K562 (cell line): ENCODE data around the gene ADIG. TPM values are rescaled to one million over a fixed set of nuclear protein-coding genes. Genes with fewer than 3 reads are reported as not detected.

ENCODE experiments used
- ATAC-seq: fragments of 200-7000 bp; cut with Tn5 transposase; 3 replicates; pipeline ENCODE4 v1.9.1; 2020; ENCODE audit warnings: moderate library complexity
- BruUV-seq: library from RNA; stranded (reverse); fragments of 400-500 nt; replicated peaks from 2 replicates; lab custom pipeline; 2021; lab: Mats Ljungman, UMichigan
- CTCF ChIA-PET: fragments of 300-600 bp; formaldehyde crosslinking; extraction: SDS; loops from one replicate; lab custom pipeline; 2021; ENCODE audit warnings: low intra/inter-chr PET ratio; lab: Yijun Ruan, JAX
- POLR2A ChIA-PET: fragments of 300-600, 350-650 bp; sonication (Branson Sonifier 250); formaldehyde crosslinking; extraction: SDS; loops from one replicate; lab custom pipeline; 2021; ENCODE audit warnings: antibody characterized with exemption, inconsistent platforms; lab: Yijun Ruan, JAX
- DNase-seq, 4 experiments: peaks; one replicate each; pipeline versions ENCODE4 v3.0.0 to v3.0.0-alpha.2; 2011 to 2018; ENCODE audit warnings: low spot score in 3 of 4, mixed read lengths in 3 of 4; ENCODE audit errors: extremely low read depth in 1 of 4
- FAIRE-seq: peaks from 2 replicates; lab custom pipeline; 2011; peaks lifted over from hg19 to GRCh38; lab: Jason Lieb, UNC
- H2AFZ ChIP-seq: 2 replicates; pipeline ENCODE4 v1.6.0; 2011; ENCODE audit warnings: low read depth, low read length, control low read depth, inconsistent platforms
- H3K27ac ChIP-seq: fragments of 200-600 bp; 3 replicates; pipeline ENCODE4 v1.8.0; 2011; ENCODE audit warnings: low read depth, mild to moderate bottlenecking, control low read depth, inconsistent platforms, low read length, moderate library complexity, mixed read lengths; ENCODE audit errors: extremely low read depth
- H3K27me3 ChIP-seq, 2 experiments: fragments of 300-600 bp in 1 of 2; 2 replicates in 1 of 2; 3 replicates in 1 of 2; pipeline versions ENCODE4 v1.6.0 to v1.8.0; 2011; ENCODE audit warnings: inconsistent platforms in 2 of 2, low read length in 2 of 2, mild to moderate bottlenecking in 1 of 2, mixed read lengths in 1 of 2, moderate library complexity in 1 of 2; ENCODE audit not compliant: control insufficient read depth in 2 of 2, insufficient read depth in 2 of 2
- H3K36me3 ChIP-seq: fragments of 300-600 bp; 3 replicates; pipeline ENCODE4 v1.8.0; 2011; ENCODE audit warnings: mild to moderate bottlenecking, low read length, inconsistent platforms; ENCODE audit not compliant: control insufficient read depth, insufficient read depth
- H3K4me1 ChIP-seq, 2 experiments: fragments of 200-600 bp in 1 of 2; replicated peaks in 1 of 2; 2 replicates in 1 of 2; 3 replicates in 1 of 2; pipeline versions ENCODE4 v1.5.1 to v1.8.0; 2011; ENCODE audit warnings: inconsistent platforms in 2 of 2, low read length in 2 of 2, mild to moderate bottlenecking in 1 of 2, mixed read lengths in 1 of 2, moderate library complexity in 1 of 2; ENCODE audit not compliant: control insufficient read depth in 2 of 2, insufficient read depth in 2 of 2
- H3K4me2 ChIP-seq: 2 replicates; pipeline ENCODE4 v1.6.1; 2011; ENCODE audit warnings: low read length, control low read depth, inconsistent platforms, mixed read lengths; ENCODE audit not compliant: insufficient read depth
- H3K4me3 ChIP-seq: fragments of 200-600 bp; sonication (generic), shearing (Covaris generic); 2 replicates; pipeline ENCODE4 v1.5.1; 2016; ENCODE audit warnings: control low read depth, inconsistent platforms
- H3K79me2 ChIP-seq: fragments of 200-600 bp; 3 replicates; pipeline ENCODE4 v1.8.0; 2011; ENCODE audit warnings: low read length, inconsistent platforms; ENCODE audit not compliant: control insufficient read depth, insufficient read depth
- H3K9ac ChIP-seq, 2 experiments: 2 replicates each; pipeline versions ENCODE4 v1.6.0 to v1.6.1; 2011; ENCODE audit warnings: low read depth in 2 of 2, low read length in 2 of 2, control low read depth in 1 of 2, inconsistent platforms in 1 of 2, mild to moderate bottlenecking in 1 of 2, mixed read lengths in 1 of 2; ENCODE audit not compliant: insufficient read depth in 1 of 2
- H3K9me1 ChIP-seq: one replicate; pipeline ENCODE4 v1.6.0; 2011; ENCODE audit warnings: inconsistent platforms, mild to moderate bottlenecking, low read length, moderate library complexity; ENCODE audit not compliant: control insufficient read depth, insufficient read depth
- H3K9me3 ChIP-seq: replicated peaks from 2 replicates; pipeline ENCODE4 v1.5.1; 2011; ENCODE audit warnings: low read depth, low read length, inconsistent platforms; ENCODE audit not compliant: control insufficient read depth, insufficient read depth
- H4K20me1 ChIP-seq: replicated peaks from 2 replicates; pipeline ENCODE4 v1.6.1; 2011; ENCODE audit warnings: low read length, inconsistent platforms, mixed read lengths; ENCODE audit not compliant: control insufficient read depth, insufficient read depth
- CBFA2T3 ChIP-seq: fragments of 450-650 bp; IDR thresholded peaks from 2 replicates; pipeline ENCODE4 v1.6.1; 2017
- ELF4 ChIP-seq: fragments of 450-650 bp; formaldehyde crosslinking; IDR thresholded peaks from 2 replicates; pipeline ENCODE4 v1.4.0; 2022; ENCODE audit warnings: missing genetic modification characterization
- FOXP1 ChIP-seq: sonication (generic); formaldehyde crosslinking; IDR thresholded peaks from 2 replicates; pipeline ENCODE4 v1.8.0; 2022; ENCODE audit warnings: mild to moderate bottlenecking, missing genetic modification reagents
- HNRNPLL ChIP-seq: fragments of 200-400 bp; formaldehyde crosslinking; IDR thresholded peaks from 2 replicates; pipeline ENCODE4 v1.6.1; 2017; ENCODE audit warnings: low read length, low read depth, mild to moderate bottlenecking; ENCODE audit not compliant: poor library complexity, severe bottlenecking
- MAFF ChIP-seq: IDR thresholded peaks from 2 replicates; pipeline ENCODE4 v1.6.1; 2012; ENCODE audit warnings: low read length, improper control_type of control experiment
- RUNX1 ChIP-seq: sonication (generic); IDR thresholded peaks from 2 replicates; pipeline ENCODE4 v1.6.1; 2016; ENCODE audit warnings: antibody characterized with exemption, low read depth
- SRSF7 ChIP-seq: fragments of 200-400 bp; formaldehyde crosslinking; optimal IDR thresholded peaks from 2 replicates; pipeline ENCODE3; 2017; ENCODE audit warnings: mild to moderate bottlenecking, low read depth, low read length
- ZC3H8 ChIP-seq: fragments of 450-650 bp; IDR thresholded peaks from 2 replicates; pipeline ENCODE4 v1.6.1; 2017
- ZNF431 ChIP-seq: sonication (generic); formaldehyde crosslinking; IDR thresholded peaks from 2 replicates; pipeline ENCODE4 v1.8.0; 2022; ENCODE audit warnings: mild to moderate bottlenecking, missing genetic modification reagents
- ZNF444 ChIP-seq: fragments of 250-450 bp; sonication (Bioruptor Pico); IDR thresholded peaks from 2 replicates; pipeline ENCODE4 v1.4.0; 2020; ENCODE audit warnings: mild to moderate bottlenecking, moderate library complexity
- ZNF696 ChIP-seq: fragments of 250-450 bp; sonication (Bioruptor Pico); conservative IDR thresholded peaks from 2 replicates; pipeline ENCODE4 v1.4.0; 2020; ENCODE audit warnings: mild to moderate bottlenecking, moderate library complexity
- WGBS: fragments of 100-300 bp; shearing (Covaris generic); methylation state at CpG from one replicate; pipeline ENCODE4 v1.1.6; 2016; ENCODE audit warnings: low coverage, mixed read lengths; ENCODE audit not compliant: insufficient coverage; ENCODE audit errors: missing lambda C conversion rate; 5-methylcytosine and 5-hydroxymethylcytosine counted together
- in situ Hi-C: fragments of 300-500 bp; cut with MboI; formaldehyde crosslinking; loops from 4 replicates; pipeline ENCODE4 v1.15.0; 2018; ENCODE audit warnings: inconsistent platforms, mixed read lengths
- intact Hi-C: fragments of 100-400 bp; cut with micrococcal nuclease; formaldehyde crosslinking; loops from 2 replicates; pipeline ENCODE4 v1.14.2; 2022
- polyA plus RNA-seq, 8 experiments: library from polyadenylated mRNA; depleted of rRNA in 4 of 8; stranded (reverse) in 5 of 8; unstranded in 3 of 8; fragments of >200 nt; fragmentation: Nextera tagmentation in 2 of 8; fragmentation: Illumina TruSeq in 1 of 8; extraction: Ambion mirVana in 2 of 8; extraction: Trizol in 1 of 8; gene quantifications; 2 replicates each; pipeline versions ENCODE4 v1.2.1 to v1.2.3, GENCODE V29; 2011 to 2014; ENCODE audit warnings: inconsistent platforms in 1 of 8, missing spikeins in 1 of 8
- total RNA-seq, 7 experiments: library from RNA; depleted of rRNA in 6 of 7; stranded (reverse); fragments of >200 nt in 6 of 7; fragmentation: Illumina TruSeq in 2 of 7; extraction: Trizol in 2 of 7; gene quantifications; 2 replicates each; pipeline versions ENCODE4 v1.2.1 to v1.2.3, GENCODE V29; 2011 to 2021; ENCODE audit warnings: low replicate concordance in 1 of 7
- TF ChIP-seq, protein P1 (sequence below): fragments of 450-650 bp; IDR thresholded peaks from 2 replicates; pipeline ENCODE4 v1.6.1; 2017; ENCODE audit warnings: antibody characterized with exemption, mild to moderate bottlenecking
- TF ChIP-seq, protein P2 (sequence below), 2 experiments: IDR thresholded peaks; 2 replicates each; pipeline ENCODE4 v1.6.1; 2011; ENCODE audit warnings: borderline replicate concordance in 1 of 2, control low read depth in 1 of 2, low read depth in 1 of 2, low read length in 1 of 2, mild to moderate bottlenecking in 1 of 2, mixed read lengths in 1 of 2, moderate library complexity in 1 of 2; ENCODE audit not compliant: insufficient read depth in 1 of 2, insufficient read length in 1 of 2, poor library complexity in 1 of 2, severe bottlenecking in 1 of 2; ENCODE audit errors: extremely low read depth in 1 of 2
- TF ChIP-seq, protein P3 (sequence below): sonication (generic); formaldehyde crosslinking; IDR thresholded peaks from 2 replicates; pipeline ENCODE4 v1.8.1; 2023; ENCODE audit warnings: missing genetic modification reagents, mild to moderate bottlenecking, borderline replicate concordance

Gene ADIG
- total and polyA plus RNA-seq, 9 of the 15 experiments (the other 6 are each of a cell fraction or from before 2014, with no cell fraction given) = not detected

DNA sequence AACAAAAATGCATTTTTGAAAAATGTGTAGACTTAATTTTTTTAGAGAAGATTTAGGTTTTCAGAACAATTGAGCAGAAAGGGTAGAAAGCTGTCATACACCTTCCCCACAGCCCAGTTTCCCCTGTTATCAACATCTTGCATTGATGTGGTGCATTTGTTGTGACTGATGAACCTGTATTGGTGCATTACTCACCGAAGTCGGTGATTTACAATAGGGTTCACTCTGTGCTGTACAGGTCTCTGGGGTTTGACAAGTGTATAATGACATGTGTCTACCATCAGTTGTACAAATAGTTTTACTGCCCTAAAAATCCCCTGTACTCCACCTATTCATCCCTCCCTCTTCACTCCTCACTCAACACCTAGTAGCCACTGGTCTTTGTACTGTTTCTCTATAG is 23.8 kb upstream of the ADIG start:
- no TSS peak for BruUV-seq
- Histone ChIP-seq H3K36me3 (peaks cover 71% of the 10 kb centered on the region), H3K4me1 (no peaks in the 10 kb centered on the region; a peak in 1 of 5 replicates), H3K4me3 (no peak overlapping the region), H3K4me2 (no peak overlapping the region), H3K9ac (no peak overlapping the region), H3K27me3 (no peaks in the 10 kb centered on the region), H3K9me3 (no peaks in the 10 kb centered on the region), H2AFZ (no peak overlapping the region), H3K79me2 (no peaks in the 10 kb centered on the region), H4K20me1 (no peaks in the 10 kb centered on the region), H3K27ac (no peak overlapping the region), H3K9me1 (no peaks in the 10 kb centered on the region)
- ChIA-PET POLR2A (no interaction called here), CTCF (no interaction called here)
- in situ Hi-C loops = no loop called here
- WGBS = 100% methylated on average over 2 of the region's 2 CpGs
- no peak for ATAC-seq
- FAIRE-seq = no peak
- intact Hi-C loops = no loop called here
- no peak for DNase-seq
- TF ChIP-seq, protein P1, sequence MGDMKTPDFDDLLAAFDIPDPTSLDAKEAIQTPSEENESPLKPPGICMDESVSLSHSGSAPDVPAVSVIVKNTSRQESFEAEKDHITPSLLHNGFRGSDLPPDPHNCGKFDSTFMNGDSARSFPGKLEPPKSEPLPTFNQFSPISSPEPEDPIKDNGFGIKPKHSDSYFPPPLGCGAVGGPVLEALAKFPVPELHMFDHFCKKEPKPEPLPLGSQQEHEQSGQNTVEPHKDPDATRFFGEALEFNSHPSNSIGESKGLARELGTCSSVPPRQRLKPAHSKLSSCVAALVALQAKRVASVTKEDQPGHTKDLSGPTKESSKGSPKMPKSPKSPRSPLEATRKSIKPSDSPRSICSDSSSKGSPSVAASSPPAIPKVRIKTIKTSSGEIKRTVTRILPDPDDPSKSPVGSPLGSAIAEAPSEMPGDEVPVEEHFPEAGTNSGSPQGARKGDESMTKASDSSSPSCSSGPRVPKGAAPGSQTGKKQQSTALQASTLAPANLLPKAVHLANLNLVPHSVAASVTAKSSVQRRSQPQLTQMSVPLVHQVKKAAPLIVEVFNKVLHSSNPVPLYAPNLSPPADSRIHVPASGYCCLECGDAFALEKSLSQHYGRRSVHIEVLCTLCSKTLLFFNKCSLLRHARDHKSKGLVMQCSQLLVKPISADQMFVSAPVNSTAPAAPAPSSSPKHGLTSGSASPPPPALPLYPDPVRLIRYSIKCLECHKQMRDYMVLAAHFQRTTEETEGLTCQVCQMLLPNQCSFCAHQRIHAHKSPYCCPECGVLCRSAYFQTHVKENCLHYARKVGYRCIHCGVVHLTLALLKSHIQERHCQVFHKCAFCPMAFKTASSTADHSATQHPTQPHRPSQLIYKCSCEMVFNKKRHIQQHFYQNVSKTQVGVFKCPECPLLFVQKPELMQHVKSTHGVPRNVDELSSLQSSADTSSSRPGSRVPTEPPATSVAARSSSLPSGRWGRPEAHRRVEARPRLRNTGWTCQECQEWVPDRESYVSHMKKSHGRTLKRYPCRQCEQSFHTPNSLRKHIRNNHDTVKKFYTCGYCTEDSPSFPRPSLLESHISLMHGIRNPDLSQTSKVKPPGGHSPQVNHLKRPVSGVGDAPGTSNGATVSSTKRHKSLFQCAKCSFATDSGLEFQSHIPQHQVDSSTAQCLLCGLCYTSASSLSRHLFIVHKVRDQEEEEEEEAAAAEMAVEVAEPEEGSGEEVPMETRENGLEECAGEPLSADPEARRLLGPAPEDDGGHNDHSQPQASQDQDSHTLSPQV = no peak
- TF ChIP-seq MAFF (no peak), ELF4 (CRISPR knock-in tag) (no peak), FOXP1 (CRISPR knock-in tag) (no peak), SRSF7 (no peak), ZNF444 (CRISPR knock-in tag) (no peak), RUNX1 (no peak), HNRNPLL (no peak), ZC3H8 (no peak), ZNF431 (no peak), ZNF696 (CRISPR knock-in tag) (no peak), CBFA2T3 (no peak)
- TF ChIP-seq, protein P2, sequence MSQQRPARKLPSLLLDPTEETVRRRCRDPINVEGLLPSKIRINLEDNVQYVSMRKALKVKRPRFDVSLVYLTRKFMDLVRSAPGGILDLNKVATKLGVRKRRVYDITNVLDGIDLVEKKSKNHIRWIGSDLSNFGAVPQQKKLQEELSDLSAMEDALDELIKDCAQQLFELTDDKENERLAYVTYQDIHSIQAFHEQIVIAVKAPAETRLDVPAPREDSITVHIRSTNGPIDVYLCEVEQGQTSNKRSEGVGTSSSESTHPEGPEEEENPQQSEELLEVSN (IDR thresholded peaks at IDR 0.05; ENCODE audit: borderline replicate concordance in 1 of 2, extremely low read depth in 1 of 2, insufficient read depth in 1 of 2, insufficient read length in 1 of 2, low read depth in 1 of 2, low read length in 1 of 2, poor library complexity in 1 of 2, severe bottlenecking in 1 of 2) = no peak
- TF ChIP-seq, protein P3, sequence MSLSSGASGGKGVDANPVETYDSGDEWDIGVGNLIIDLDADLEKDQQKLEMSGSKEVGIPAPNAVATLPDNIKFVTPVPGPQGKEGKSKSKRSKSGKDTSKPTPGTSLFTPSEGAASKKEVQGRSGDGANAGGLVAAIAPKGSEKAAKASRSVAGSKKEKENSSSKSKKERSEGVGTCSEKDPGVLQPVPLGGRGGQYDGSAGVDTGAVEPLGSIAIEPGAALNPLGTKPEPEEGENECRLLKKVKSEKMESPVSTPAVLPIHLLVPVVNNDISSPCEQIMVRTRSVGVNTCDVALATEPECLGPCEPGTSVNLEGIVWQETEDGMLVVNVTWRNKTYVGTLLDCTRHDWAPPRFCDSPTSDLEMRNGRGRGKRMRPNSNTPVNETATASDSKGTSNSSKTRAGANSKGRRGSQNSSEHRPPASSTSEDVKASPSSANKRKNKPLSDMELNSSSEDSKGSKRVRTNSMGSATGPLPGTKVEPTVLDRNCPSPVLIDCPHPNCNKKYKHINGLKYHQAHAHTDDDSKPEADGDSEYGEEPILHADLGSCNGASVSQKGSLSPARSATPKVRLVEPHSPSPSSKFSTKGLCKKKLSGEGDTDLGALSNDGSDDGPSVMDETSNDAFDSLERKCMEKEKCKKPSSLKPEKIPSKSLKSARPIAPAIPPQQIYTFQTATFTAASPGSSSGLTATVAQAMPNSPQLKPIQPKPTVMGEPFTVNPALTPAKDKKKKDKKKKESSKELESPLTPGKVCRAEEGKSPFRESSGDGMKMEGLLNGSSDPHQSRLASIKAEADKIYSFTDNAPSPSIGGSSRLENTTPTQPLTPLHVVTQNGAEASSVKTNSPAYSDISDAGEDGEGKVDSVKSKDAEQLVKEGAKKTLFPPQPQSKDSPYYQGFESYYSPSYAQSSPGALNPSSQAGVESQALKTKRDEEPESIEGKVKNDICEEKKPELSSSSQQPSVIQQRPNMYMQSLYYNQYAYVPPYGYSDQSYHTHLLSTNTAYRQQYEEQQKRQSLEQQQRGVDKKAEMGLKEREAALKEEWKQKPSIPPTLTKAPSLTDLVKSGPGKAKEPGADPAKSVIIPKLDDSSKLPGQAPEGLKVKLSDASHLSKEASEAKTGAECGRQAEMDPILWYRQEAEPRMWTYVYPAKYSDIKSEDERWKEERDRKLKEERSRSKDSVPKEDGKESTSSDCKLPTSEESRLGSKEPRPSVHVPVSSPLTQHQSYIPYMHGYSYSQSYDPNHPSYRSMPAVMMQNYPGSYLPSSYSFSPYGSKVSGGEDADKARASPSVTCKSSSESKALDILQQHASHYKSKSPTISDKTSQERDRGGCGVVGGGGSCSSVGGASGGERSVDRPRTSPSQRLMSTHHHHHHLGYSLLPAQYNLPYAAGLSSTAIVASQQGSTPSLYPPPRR (CRISPR knock-in tag) = no peak
